Epithelial cell of esophagus (primary cell): Measurements from ENCODE around the gene SHISA6.

ENCODE experiments used
- DNase-seq: peaks from one replicate; pipeline ENCODE4 v3.0.0; 2010; ENCODE audit warnings: low read depth
- H3K4me3 ChIP-seq: 2 replicates; pipeline ENCODE4 v1.5.1; 2011; ENCODE audit warnings: mild to moderate bottlenecking, low read length, control low read depth
- TF ChIP-seq, protein P1 (sequence below): IDR thresholded peaks from 2 replicates; pipeline ENCODE4 v1.5.1; 2011; ENCODE audit warnings: low read depth, mild to moderate bottlenecking, low read length, control low read depth, inconsistent platforms; ENCODE audit not compliant: insufficient read depth; ENCODE audit errors: missing control alignments

SHISA6 gene

GRCh38 chr17:11353601-11354000 is 112.6 kb downstream of the SHISA6 start:
- TF ChIP-seq, protein P1, sequence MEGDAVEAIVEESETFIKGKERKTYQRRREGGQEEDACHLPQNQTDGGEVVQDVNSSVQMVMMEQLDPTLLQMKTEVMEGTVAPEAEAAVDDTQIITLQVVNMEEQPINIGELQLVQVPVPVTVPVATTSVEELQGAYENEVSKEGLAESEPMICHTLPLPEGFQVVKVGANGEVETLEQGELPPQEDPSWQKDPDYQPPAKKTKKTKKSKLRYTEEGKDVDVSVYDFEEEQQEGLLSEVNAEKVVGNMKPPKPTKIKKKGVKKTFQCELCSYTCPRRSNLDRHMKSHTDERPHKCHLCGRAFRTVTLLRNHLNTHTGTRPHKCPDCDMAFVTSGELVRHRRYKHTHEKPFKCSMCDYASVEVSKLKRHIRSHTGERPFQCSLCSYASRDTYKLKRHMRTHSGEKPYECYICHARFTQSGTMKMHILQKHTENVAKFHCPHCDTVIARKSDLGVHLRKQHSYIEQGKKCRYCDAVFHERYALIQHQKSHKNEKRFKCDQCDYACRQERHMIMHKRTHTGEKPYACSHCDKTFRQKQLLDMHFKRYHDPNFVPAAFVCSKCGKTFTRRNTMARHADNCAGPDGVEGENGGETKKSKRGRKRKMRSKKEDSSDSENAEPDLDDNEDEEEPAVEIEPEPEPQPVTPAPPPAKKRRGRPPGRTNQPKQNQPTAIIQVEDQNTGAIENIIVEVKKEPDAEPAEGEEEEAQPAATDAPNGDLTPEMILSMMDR = no peak
- DNase-seq = no peak
- H3K4me3 ChIP-seq = no peak overlapping the region

DNA sequence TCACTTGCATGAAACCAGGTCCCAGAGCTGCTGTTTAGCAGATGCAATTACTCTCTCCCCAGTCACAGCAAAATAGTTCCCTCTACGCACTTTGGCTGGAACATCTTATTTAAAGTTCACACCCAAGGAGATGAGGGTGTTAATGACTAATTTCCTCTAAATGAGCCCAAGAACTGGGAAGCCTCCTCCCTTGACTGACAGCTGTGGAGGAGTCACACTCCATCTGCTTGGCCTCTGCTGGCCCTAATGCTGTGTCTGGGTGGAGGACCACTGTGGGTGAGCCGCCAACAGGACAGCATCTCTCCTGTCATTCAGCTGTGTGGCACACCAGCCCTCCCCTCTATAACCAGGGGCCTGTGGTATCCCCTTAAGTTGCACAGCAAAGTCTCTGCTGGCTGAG is 115.4 kb downstream of the SHISA6 start:
- TF ChIP-seq, protein P1 = no peak
- DNase-seq = no peak
- no peak overlapping the region for H3K4me3 ChIP-seq

GRCh38 chr17:11363565-11364117 is 122.6 kb downstream of the SHISA6 start:
- H3K4me3 ChIP-seq = no peak overlapping the region
- TF ChIP-seq, protein P1 = no peak
- no peak for DNase-seq

GRCh38 chr17:11366272-11366850 is 125.3 kb downstream of the SHISA6 start:
- TF ChIP-seq, protein P1 = no peak
- no peak overlapping the region for H3K4me3 ChIP-seq
- no peak for DNase-seq

DNA sequence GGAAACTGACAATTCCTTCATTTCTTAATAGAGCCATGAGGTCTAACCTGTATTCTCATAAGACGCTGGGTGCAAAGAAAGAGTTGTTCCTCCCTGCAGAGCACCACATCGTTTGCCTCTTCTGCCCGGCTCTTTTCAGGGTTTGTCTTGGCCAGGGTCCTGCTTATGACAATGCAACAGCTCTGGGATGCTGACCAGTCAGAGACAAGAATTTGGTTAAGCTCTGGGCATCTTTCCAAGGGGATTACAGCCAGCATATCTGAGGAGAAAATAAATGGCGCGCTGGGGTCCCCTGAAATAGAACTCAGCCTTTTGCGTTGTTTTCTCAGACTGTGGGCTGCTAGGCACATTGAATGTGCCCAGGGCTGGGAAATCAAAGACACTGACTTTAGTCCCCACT is 128.6 kb downstream of the SHISA6 start:
- TF ChIP-seq, protein P1 = no peak
- DNase-seq = no peak
- H3K4me3 ChIP-seq = no peak overlapping the region

DNA sequence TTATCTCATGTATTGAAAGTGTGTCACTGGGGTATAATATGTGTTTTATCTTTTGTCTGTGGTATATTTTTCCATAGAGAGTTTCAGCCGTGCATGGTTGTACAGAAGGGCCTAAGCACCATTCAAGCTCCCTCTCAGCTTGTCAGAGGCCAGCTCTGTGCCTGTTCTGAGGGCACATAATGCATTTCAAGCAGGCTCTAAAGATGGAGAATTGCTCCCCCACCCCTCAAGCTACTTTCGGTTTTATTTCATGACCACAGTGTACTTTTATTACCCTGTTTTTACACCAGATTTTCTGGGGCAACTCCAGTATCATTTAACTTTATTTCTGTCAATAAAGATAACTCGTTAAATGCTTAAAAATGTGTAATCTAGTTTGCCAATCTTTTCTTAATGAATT is 131.7 kb downstream of the SHISA6 start:
- no peak for DNase-seq
- TF ChIP-seq, protein P1 = no peak

GRCh38 chr17:11378506-11378905 is 137.5 kb downstream of the SHISA6 start:
- H3K4me3 ChIP-seq = no peak overlapping the region
- no peak for DNase-seq
- TF ChIP-seq, protein P1 = no peak

More for the DNA sequence above, 131.7 kb downstream of the SHISA6 start:
- no peak overlapping the region for H3K4me3 ChIP-seq
